Stomach (tissue), 4 donors: ENCODE data around the gene WDR7.

Experiments
- EP300 ChIP-seq: sonication (generic); formaldehyde crosslinking; IDR thresholded peaks from one replicate; pipeline ENCODE4 v1.6.1; 2017; ENCODE audit warnings: antibody characterized with exemption
- POLR2A ChIP-seq, 4 donors: fragments of 450-650 bp; IDR thresholded peaks; one replicate each; pipeline ENCODE4 v1.6.1; 2016; ENCODE audit warnings: antibody characterized with exemption in 4 of 4, control low read depth in 2 of 4, mild to moderate bottlenecking in 1 of 4, moderate library complexity in 1 of 4
- POLR2AphosphoS5 ChIP-seq, 3 donors: sonication (generic); formaldehyde crosslinking; IDR thresholded peaks; one replicate each; pipeline ENCODE4 v1.6.1; 2016; ENCODE audit warnings: antibody characterized with exemption in 3 of 3

DNA sequence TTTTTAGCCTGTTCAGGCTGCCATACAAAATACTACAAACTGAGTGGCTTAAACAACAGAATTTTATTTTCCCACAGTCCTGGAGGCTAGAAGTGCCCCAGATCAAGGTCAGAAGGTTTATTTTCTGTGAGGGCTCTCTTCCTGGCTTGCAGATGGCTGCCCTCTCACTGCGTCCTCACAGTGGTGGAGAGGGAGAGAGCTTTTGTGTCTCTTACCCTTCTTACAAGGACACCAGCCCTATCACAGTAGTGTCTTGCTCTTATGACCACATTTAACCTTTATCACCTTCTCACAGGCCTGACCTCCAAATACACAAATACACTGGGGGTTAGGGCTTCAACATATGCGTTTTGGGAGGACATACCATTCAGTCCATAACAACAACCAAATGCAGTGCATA lies 11.7 kb downstream of the WDR7 start:
- no peak for TF ChIP-seq POLR2A (IDR thresholded peaks at IDR 0.05)
- no peak for TF ChIP-seq POLR2AphosphoS5 (IDR thresholded peaks at IDR 0.05)
- no peak for TF ChIP-seq EP300
